Immature natural killer cell (primary cell): ENCODE data around the gene CDKAL1. TPM values are rescaled to one million over a fixed set of nuclear protein-coding genes. Genes with fewer than 3 reads are reported as not detected.
"Not testable (repeated sequence)": the region's sequence is repeated elsewhere in the genome, so short reads cannot be mapped to it uniquely, and the experiment has no call there.

Source experiments
- DNase-seq, 3 donors: peaks; one replicate each; pipeline ENCODE4 v3.0.0; 2022; ENCODE audit warnings: mixed read lengths in 1 of 3
- H3K27ac Mint-ChIP-seq, 6 donors: one replicate each; pipeline ENCODE4 v1.8.0; 2020; ENCODE audit warnings: mixed read lengths in 6 of 6, mild to moderate bottlenecking in 5 of 6, inconsistent platforms in 4 of 6, moderate library complexity in 3 of 6
- H3K27me3 Mint-ChIP-seq, 3 donors: one replicate each; pipeline ENCODE4 v1.8.0; 2020 to 2021; ENCODE audit warnings: low read depth in 3 of 3, mild to moderate bottlenecking in 3 of 3, mixed read lengths in 3 of 3, moderate library complexity in 3 of 3, inconsistent platforms in 1 of 3
- H3K36me3 Mint-ChIP-seq, 3 donors: one replicate each; pipeline ENCODE4 v1.8.0; 2020; ENCODE audit warnings: mixed read lengths in 3 of 3, inconsistent platforms in 2 of 3, mild to moderate bottlenecking in 2 of 3
- H3K4me1 Mint-ChIP-seq, 2 donors: one replicate each; pipeline ENCODE4 v1.8.0; 2020; ENCODE audit warnings: inconsistent platforms in 2 of 2, mild to moderate bottlenecking in 2 of 2, mixed read lengths in 2 of 2, moderate library complexity in 1 of 2
- H3K4me3 Mint-ChIP-seq, 5 donors: one replicate each; pipeline ENCODE4 v1.8.0; 2020; ENCODE audit warnings: mild to moderate bottlenecking in 5 of 5, mixed read lengths in 5 of 5, inconsistent platforms in 3 of 5, moderate library complexity in 3 of 5
- H3K9me3 Mint-ChIP-seq, 6 donors: one replicate each; pipeline ENCODE4 v1.8.0; 2020; ENCODE audit warnings: mild to moderate bottlenecking in 6 of 6, mixed read lengths in 6 of 6, inconsistent platforms in 4 of 6, moderate library complexity in 3 of 6
- polyA plus RNA-seq, 3 donors: library from polyadenylated mRNA; unstranded; fragments of 300-500 nt; fragmentation: Illumina TruSeq; gene quantifications; one replicate each; pipeline ENCODE4 v1.2.3, GENCODE V29; 2021

Gene CDKAL1
- polyA plus RNA-seq, 3 donors from 2014 or later, result 22.4 to 32.3 (median 25.4) TPM

DNA sequence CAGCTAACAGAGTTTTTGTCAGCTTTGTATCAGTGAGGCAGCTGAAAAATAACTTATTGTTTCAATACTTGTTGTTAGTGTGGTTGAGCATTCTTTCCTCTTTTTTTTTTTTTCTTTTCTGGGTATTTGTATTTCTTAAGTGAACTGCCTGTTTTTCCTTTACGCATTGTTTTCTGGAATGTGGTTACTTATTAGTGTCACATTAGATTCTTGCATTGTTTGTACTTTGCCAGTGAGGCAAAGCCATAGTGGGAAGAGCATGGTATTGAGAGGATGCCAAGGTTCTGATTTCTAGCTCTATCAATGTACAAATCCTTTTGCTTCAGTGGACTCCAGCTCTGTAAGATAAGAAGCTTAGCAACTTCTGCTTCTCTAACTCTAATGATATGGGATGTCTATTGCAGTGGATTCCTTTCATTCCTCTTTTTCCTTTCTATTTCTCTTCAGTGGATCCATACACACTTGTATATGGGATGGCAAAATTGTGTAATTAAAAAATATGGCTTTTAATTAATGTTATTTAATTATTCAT, 3.9 kb downstream of the CDKAL1 start:
- no peaks in the 10 kb centered on the region for H3K9me3 Mint-ChIP-seq
- H3K4me3 Mint-ChIP-seq, result no peak overlapping the region
- no peak for DNase-seq
- H3K27me3 Mint-ChIP-seq, result peaks cover 6 to 8% (median 6%) of the 10 kb centered on the region in 3 donors
- no peak overlapping the region for H3K27ac Mint-ChIP-seq
- peaks cover 41 to 69% of the 10 kb centered on the region in 2 donors for H3K4me1 Mint-ChIP-seq
- peaks cover 0 to 11% (median 3%) of the 10 kb centered on the region in 3 donors for H3K36me3 Mint-ChIP-seq

DNA sequence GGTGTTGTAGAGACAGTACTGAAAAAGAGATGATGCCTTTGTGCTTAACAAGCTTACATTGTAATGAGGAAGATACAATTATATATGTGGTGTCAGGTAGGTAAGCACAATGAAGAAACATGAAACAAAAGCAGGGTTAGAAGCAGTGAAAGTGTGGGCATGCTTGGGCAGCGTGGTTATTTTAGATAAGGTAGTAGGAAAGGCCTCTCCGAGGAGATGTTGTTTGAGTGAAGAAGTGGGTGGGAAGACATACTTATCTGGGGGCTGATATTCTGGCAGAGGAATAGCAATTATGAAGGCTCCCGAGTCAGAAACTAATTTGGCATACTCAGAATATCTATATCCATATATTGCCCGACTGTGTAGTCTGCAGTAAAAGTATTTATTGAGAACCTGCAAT, 4.7 kb downstream of the CDKAL1 start:
- DNase-seq, result no peak
- no peaks in the 10 kb centered on the region for H3K9me3 Mint-ChIP-seq
- peaks cover 0 to 11% (median 3%) of the 10 kb centered on the region in 3 donors for H3K36me3 Mint-ChIP-seq
- peaks cover 39 to 70% of the 10 kb centered on the region in 2 donors for H3K4me1 Mint-ChIP-seq
- no peak overlapping the region for H3K27ac Mint-ChIP-seq
- no peak overlapping the region for H3K4me3 Mint-ChIP-seq
- H3K27me3 Mint-ChIP-seq, result peaks cover 6 to 8% (median 6%) of the 10 kb centered on the region in 3 donors

- DNase-seq, result no peak
- Mint-ChIP-seq H3K27me3 (peaks cover 3 to 5% (median 4%) of the 10 kb centered on the region in 3 donors), H3K4me3 (no peak overlapping the region), H3K4me1 (peaks cover 38 to 70% of the 10 kb centered on the region in 2 donors), H3K36me3 (peaks cover 0 to 11% (median 3%) of the 10 kb centered on the region in 3 donors), H3K9me3 (no peaks in the 10 kb centered on the region), H3K27ac (no peak overlapping the region)
Measured at GRCh38 chr6:20539387-20539786, 5.1 kb downstream of the CDKAL1 start.

- Mint-ChIP-seq H3K9me3 (no peaks in the 10 kb centered on the region), H3K4me1 (peaks cover 30 to 64% of the 10 kb centered on the region in 2 donors), H3K27me3 (peaks cover 0 to 2% (median 0%) of the 10 kb centered on the region in 3 donors), H3K4me3 (no peak overlapping the region), H3K27ac (no peak overlapping the region), H3K36me3 (peaks cover 4 to 16% (median 9%) of the 10 kb centered on the region in 3 donors)
- no peak for DNase-seq
Measured at GRCh38 chr6:20540683-20541082, 6.4 kb downstream of the CDKAL1 start.

DNA sequence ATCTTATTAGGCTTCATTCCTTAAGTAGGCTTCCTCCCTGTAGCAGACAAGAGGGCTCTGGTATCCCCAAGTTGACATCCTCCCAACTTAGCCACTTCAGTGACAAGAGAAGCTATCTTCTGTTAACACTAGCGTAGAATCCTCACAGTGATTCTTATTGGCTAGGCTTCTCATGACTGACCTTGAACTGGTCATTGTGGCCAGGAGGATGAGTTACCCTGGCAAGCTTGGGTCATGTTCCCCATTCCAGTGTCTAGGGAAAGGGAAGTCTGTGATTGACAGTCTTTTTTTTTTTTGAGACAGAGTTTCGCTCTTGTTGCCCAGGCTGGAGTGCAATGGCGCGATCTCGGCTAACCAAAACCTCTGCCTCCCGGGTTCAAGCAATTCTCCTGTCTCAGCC, 7.1 kb downstream of the CDKAL1 start:
- H3K36me3 Mint-ChIP-seq, result peaks cover 4 to 19% (median 9%) of the 10 kb centered on the region in 3 donors
- H3K27me3 Mint-ChIP-seq, result peaks cover 0 to 2% (median 0%) of the 10 kb centered on the region in 3 donors
- H3K9me3 Mint-ChIP-seq, result no peaks in the 10 kb centered on the region
- DNase-seq, result no peak
- no peak overlapping the region for H3K4me3 Mint-ChIP-seq
- H3K27ac Mint-ChIP-seq, result no peak overlapping the region
- H3K4me1 Mint-ChIP-seq, result peaks cover 23 to 57% of the 10 kb centered on the region in 2 donors

GRCh38 chr6:20542927-20543602, 8.8 kb downstream of the CDKAL1 start:
- no peak overlapping the region for H3K4me3 Mint-ChIP-seq
- H3K27ac Mint-ChIP-seq, result peak overlapping the region in 3 of 6 donors; percentile 32 to 67 (median 54)
- H3K36me3 Mint-ChIP-seq, result peaks cover 9 to 26% (median 12%) of the 10 kb centered on the region in 3 donors
- H3K4me1 Mint-ChIP-seq, result peaks cover 19 to 46% of the 10 kb centered on the region in 2 donors
- H3K27me3 Mint-ChIP-seq, result peaks cover 0 to 2% (median 0%) of the 10 kb centered on the region in 3 donors
- no peaks in the 10 kb centered on the region for H3K9me3 Mint-ChIP-seq
- DNase-seq, result no peak

- no peak for DNase-seq
- Mint-ChIP-seq H3K9me3 (no peaks in the 10 kb centered on the region), H3K36me3 (peaks cover 16 to 37% (median 22%) of the 10 kb centered on the region in 3 donors), H3K27ac (no peak overlapping the region), H3K4me1 (peaks cover 8 to 16% of the 10 kb centered on the region in 2 donors), H3K4me3 (no peak overlapping the region), H3K27me3 (no peaks in the 10 kb centered on the region)
Measured at GRCh38 chr6:20548264-20548663, 14.0 kb downstream of the CDKAL1 start.

DNA sequence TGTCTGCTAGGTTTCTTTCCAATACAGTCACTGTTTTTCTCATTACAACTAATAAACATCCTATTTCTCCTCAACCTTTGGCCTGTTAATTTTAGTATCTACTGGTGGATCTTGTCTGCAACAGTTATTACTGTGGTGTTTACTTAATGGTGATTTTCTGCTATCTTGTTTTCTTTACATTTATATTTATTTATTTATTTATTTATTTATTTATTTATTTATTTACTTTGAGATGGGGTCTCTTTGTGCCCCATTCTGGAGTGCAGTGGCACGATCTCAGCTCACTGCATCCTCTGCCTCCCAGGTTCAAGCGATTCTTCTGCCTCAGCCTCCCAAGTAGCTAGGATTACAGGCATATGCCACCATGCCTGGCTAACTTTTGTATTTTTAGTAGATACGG, 15.1 kb downstream of the CDKAL1 start:
- H3K27ac Mint-ChIP-seq, H3K4me3 Mint-ChIP-seq, H3K4me1 Mint-ChIP-seq, H3K9me3 Mint-ChIP-seq, DNase-seq, H3K27me3 Mint-ChIP-seq: not testable (repeated sequence)
- peaks cover 16 to 37% (median 22%) of the 10 kb centered on the region in 3 donors for H3K36me3 Mint-ChIP-seq

DNA sequence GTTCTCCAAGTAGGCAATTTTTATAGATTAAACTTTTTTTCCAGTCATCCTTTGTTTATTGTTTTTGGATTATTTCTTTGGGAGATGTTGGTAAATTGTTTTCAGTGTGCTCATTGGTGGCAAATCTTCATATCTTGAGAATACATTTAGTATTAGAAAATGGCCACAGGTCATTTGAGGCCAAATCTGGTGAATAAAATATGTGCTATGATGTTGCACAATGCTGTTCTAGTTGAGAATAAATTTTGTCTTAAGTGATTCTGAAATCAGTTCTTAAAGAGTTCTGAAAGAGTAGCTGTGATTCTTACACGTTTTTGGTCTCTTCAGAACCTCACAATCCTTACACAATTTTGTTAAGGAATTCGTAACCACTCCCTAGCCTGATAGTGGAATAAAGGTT, 20.1 kb downstream of the CDKAL1 start:
- Mint-ChIP-seq H3K27ac (no peak overlapping the region), H3K4me1 (peaks cover 0 to 2% of the 10 kb centered on the region in 2 donors), H3K9me3 (no peaks in the 10 kb centered on the region), H3K4me3 (no peak overlapping the region), H3K36me3 (peaks cover 10 to 28% (median 18%) of the 10 kb centered on the region in 3 donors), H3K27me3 (no peaks in the 10 kb centered on the region)
- no peak for DNase-seq

DNA sequence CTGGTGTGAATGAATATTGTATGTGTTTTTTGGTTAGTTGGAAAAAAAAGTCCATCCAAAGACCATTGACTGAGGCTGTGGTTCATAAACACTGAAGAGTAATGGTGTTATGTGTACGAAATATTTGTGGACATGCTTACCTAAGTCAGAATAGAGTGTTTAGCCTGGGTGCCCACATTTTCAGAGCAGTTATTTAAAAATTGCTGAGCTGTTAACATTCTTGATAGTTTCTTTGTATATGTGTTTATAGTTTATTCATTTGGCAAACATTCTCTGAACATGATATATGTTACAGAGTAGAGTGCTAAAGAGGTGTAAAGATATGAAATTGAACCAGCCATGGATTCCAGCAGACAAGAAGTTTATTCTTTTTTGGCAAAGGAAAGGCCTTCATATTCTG, 20.6 kb downstream of the CDKAL1 start:
- Mint-ChIP-seq H3K9me3 (no peaks in the 10 kb centered on the region), H3K4me3 (no peak overlapping the region), H3K27ac (no peak overlapping the region), H3K36me3 (peaks cover 10 to 27% (median 18%) of the 10 kb centered on the region in 3 donors), H3K4me1 (peaks cover 0 to 2% of the 10 kb centered on the region in 2 donors), H3K27me3 (no peaks in the 10 kb centered on the region)
- DNase-seq, result no peak

DNA sequence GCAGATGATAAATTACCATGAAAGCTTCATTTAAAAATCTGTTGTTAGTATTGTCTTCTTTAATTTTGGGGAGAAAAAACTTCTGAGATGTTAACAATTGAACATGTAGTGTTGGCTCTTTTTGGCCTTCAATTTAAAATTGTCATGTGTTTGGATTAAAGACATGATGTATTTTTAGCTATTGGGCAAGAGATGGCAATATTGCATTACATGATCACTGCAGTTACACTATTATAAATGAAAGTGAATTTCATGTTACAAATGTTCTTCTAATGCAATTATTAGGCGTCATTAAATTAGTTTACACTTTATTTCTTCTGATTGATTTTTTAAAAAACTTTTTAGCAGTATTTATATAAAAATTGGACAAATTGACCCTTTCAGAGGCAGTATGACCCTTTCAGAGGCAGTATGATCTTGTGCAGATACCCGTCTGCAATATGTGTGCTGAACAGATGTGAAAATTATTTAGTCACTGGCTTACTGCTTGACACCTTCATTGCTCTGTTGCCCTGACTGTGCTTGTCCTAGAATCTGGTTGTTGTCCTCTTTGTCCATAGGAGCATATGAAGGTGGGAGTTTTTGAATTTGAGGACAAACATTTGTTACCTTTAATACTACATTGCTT, 25.8 kb downstream of the CDKAL1 start:
- no peaks in the 10 kb centered on the region for H3K27me3 Mint-ChIP-seq
- H3K4me1 Mint-ChIP-seq, result peaks cover 4 to 10% of the 10 kb centered on the region in 2 donors
- no peak overlapping the region for H3K27ac Mint-ChIP-seq
- peaks cover 4 to 16% (median 8%) of the 10 kb centered on the region in 3 donors for H3K36me3 Mint-ChIP-seq
- no peak for DNase-seq
- H3K4me3 Mint-ChIP-seq, result no peak overlapping the region
- H3K9me3 Mint-ChIP-seq, result no peaks in the 10 kb centered on the region

- no peak overlapping the region for H3K4me3 Mint-ChIP-seq
- H3K36me3 Mint-ChIP-seq, result peaks cover 0 to 5% (median 3%) of the 10 kb centered on the region in 3 donors
- no peak overlapping the region for H3K27ac Mint-ChIP-seq
- H3K4me1 Mint-ChIP-seq, result peaks cover 4 to 16% of the 10 kb centered on the region in 2 donors
- no peaks in the 10 kb centered on the region for H3K27me3 Mint-ChIP-seq
- DNase-seq, result no peak
- no peaks in the 10 kb centered on the region for H3K9me3 Mint-ChIP-seq
Measured at GRCh38 chr6:20563377-20563776, 29.1 kb downstream of the CDKAL1 start.

DNA sequence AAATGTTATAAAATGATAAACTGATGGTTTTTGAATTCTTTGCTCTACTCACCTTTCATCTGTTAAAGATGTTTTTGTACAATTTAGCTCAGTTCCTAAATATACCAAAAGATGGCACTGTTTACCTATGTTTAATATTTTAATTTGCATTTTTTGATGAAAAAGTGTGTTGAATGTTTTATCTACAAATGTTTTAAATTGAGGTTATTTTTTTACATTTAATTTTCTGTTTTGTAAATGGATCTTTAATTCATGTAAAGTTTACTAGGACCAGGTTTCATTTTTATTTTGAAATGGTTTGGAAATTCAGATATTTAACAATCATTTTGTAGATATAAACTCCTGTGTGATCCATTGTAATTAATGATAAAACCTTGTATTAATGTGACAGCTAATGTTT, 30.0 kb downstream of the CDKAL1 start:
- Mint-ChIP-seq H3K36me3 (peaks cover 4% of the 10 kb centered on the region in 3 donors), H3K4me1 (peaks cover 4 to 22% of the 10 kb centered on the region in 2 donors), H3K27me3 (no peaks in the 10 kb centered on the region), H3K27ac (no peak overlapping the region), H3K9me3 (no peaks in the 10 kb centered on the region), H3K4me3 (no peak overlapping the region)
- peak; percentile 22 to 24 (median 23) for DNase-seq

DNA sequence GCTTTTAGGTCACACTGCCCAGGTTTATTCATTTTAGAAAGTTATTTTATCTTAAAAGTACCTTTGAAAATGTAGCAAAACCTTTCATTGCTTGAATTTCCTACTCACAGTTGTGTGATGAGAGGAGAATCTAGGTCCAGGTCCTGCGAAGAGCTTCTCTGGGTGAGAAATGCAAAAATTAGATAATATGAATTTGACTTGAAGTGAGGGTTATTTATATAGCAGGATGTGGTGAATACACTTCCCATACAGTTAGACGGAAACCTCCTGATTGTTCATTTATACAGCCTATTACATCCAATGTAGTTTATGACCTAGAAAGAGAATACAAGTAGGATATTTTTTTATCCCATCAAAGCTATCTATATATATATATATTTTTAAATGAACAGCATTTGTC, 30.5 kb downstream of the CDKAL1 start:
- no peaks in the 10 kb centered on the region for H3K27me3 Mint-ChIP-seq
- no peak overlapping the region for H3K27ac Mint-ChIP-seq
- peaks cover 4 to 22% of the 10 kb centered on the region in 2 donors for H3K4me1 Mint-ChIP-seq
- no peaks in the 10 kb centered on the region for H3K9me3 Mint-ChIP-seq
- H3K36me3 Mint-ChIP-seq, result peaks cover 4% of the 10 kb centered on the region in 3 donors
- no peak for DNase-seq
- no peak overlapping the region for H3K4me3 Mint-ChIP-seq
